DMS114 treated with DMSO at 0.1 percent for 48 hours (cell line): Measurements from ENCODE around the gene TIE1.

Experiments
- DNase-seq: peaks from one replicate; lab custom pipeline; 2025; ENCODE audit not compliant: unreplicated experiment; lab: John Stamatoyannopoulos, UW

The TIE1 gene

DNA sequence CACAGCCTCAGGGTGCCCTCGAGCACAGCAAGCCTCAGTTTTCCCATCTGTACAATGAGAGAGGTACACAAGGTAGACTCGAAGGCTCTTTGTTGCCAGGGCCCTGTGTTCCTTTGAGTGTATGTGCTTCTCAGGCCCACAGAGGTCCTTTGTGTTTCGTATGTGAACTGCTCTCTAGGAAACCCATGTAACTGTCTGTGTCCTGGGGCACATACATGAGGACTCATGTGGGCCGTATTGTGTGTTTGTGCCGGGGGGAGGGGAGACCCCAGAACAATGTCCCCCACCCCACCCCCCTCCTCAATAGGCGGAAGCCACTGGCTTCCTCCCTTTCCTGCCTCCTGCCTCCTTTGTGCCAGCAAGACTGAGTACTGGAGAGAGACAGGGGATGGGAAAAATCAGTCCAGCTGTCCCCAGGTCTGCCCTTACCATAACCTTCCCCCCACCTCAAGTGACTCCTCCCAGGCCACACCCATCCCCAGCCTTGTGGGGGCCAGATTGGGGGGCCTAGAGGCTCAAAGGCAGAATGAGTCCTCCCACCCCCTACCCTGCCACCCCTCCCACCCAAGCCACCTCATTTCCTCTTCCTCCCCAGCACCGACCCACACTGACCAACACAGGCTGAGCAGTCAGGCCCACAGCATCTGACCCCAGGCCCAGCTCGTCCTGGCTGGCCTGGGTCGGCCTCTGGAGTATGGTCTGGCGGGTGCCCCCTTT lies at the start of gene TIE1:
Gene TIE1, plus strand, starts transcription at position 605 of the 717 bp plus-strand sequence. Its CDS starts 90 bp downstream, at position 695.
- no peak for DNase-seq

GRCh38 chr1:43251024-43251423 lies 49.8 kb upstream of the TIE1 start:
- DNase-seq: no peak

- no peak for DNase-seq
These were observed 48.6 kb upstream of the TIE1 start for GRCh38 chr1:43252225-43252624.

- no peak for DNase-seq
These were observed 47.6 kb upstream of the TIE1 start for GRCh38 chr1:43253173-43253572.

DNA sequence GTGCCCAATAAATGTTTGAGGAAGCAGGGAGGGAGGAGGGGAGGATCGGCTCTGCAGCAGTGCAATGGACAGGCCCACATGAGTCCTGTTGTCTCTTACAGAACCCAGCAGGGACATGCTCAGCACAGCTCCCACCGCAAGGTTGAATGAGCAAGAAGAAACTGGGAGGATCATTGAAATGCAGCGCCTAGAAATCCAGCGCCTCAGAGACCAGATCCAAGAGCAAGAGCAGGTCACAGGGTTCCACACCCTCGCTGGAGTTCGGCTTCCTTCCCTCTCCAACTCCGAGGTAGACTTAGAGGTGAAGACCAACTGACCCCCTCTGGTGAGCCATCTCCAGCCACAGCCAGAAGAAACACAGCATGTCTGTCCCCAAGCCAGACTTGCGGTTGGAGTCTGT lies 46.9 kb upstream of the TIE1 start:
- DNase-seq: no peak

- DNase-seq: no peak
These were observed 45.2 kb upstream of the TIE1 start for GRCh38 chr1:43255438-43256210.

DNA sequence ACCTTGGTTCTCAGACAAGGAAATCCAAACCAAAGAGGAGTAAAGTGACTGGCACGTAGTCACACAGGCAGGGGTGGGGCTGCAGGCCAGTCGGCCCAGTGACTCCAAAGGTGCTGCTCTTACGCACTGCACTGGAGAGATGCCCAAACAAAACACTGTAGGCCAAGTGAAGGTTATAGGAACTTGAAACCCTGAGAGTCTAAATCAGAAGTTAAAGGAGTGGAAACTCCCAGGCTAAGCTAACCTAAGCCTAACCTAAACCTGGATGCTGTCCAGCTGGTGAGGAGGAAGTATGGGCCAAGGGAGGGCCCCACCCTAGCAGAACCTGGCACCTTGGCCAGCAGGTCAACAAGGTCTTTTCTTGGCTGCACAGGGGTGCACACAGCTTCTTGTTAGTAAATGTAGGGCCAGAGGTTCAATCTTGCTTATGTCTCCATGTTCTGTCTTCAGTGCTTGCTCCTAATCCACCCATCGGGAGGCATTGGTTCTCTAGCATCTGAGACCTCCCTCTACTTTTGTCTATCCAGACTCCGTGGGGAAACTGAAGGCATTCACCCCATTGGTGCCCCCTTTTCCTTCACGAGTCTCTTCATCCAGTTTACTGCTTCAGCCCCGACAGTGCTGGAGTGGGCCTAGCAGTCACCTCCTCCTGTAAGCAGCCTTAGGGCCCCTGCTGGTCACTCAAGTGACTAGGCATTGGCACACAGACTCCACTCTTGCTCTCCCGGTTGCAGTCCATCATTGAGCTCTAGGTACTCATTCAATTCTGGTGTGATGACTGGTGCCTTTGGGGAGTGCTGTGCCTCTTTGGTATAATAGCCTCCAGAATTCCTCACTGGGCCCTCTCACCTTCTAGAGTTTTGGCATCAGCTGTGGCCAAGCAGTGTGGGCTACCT lies 43.9 kb upstream of the TIE1 start:
- no peak for DNase-seq

DNA sequence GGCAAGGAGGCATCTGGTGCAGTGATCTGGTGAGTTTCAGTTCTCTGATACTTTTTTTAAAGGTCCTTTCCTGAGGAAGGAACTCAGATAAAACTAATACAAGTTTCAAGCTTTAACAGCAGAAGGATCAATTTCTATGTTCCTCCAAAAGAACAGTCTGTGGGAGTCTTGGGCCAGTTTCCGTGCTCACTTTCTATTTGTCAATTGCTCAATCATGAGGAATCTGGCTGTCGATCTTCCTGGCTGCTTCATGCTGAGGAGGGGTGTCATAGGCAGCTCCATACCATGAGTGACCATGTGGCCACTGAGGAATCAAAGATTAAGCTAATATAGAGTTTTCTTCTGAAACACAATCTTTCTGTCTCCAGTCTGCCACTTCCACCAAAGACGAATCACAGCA lies 42.4 kb upstream of the TIE1 start:
- no peak for DNase-seq

- no peak for DNase-seq
These were observed 35.4 kb upstream of the TIE1 start for GRCh38 chr1:43265431-43265830.

DNA sequence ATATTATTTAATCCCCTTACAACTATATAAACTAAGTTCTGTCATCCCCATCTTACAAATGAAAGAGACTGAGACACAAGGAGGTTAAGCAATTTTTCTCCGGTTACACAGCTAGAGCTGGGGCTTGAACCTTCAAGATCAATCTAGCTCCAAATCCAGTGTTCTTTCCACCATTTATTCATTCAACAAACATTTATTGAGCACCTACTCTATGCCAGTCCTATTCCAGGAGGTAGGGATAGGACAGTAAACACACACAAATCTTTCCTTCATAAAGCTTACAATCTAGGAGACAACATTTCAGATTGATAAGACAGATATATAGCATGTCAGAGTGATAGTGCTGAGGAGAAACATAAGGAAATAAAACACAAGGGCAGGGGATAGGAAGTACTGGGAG lies 33.9 kb upstream of the TIE1 start:
- no peak for DNase-seq

DNA sequence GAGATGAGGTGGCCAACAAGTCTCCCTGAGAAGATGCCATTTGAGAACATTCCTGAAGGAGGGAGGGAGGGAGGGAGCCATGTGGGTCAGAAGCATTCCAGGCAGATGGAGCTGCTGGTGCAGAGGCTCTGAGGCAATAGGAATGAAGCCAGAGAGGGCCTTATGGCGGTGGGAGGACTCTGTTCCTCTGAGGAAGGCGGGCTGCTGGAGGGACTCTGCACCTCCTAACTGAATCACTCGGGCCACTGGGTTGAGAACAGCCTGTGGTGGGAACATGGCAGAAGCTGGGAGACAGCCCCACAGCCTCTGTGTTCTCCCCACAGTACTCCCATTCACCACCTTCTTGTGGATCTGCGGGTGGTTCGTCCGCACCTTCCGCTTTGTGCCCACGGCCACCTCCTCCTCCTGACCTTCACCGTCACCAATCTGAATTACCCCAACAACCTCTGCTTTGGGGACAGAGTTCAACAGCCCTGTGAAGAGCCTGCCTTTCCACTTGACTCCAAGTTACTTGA lies 33.4 kb upstream of the TIE1 start:
- no peak for DNase-seq

GRCh38 chr1:43267818-43268425 lies 32.9 kb upstream of the TIE1 start:
- DNase-seq: no peak

- no peak for DNase-seq
These were observed 31.0 kb upstream of the TIE1 start, which contains the start of gene TMEM125 for GRCh38 chr1:43269627-43270375. TSS of gene TMEM125 (plus strand) at chr1:43269983. CDS start at chr1:43272723, 2,740 bp downstream.

GRCh38 chr1:43270421-43271095 lies 30.2 kb upstream of the TIE1 start:
- DNase-seq: no peak

GRCh38 chr1:43271186-43272118 lies 29.3 kb upstream of the TIE1 start:
- no peak for DNase-seq

DNA sequence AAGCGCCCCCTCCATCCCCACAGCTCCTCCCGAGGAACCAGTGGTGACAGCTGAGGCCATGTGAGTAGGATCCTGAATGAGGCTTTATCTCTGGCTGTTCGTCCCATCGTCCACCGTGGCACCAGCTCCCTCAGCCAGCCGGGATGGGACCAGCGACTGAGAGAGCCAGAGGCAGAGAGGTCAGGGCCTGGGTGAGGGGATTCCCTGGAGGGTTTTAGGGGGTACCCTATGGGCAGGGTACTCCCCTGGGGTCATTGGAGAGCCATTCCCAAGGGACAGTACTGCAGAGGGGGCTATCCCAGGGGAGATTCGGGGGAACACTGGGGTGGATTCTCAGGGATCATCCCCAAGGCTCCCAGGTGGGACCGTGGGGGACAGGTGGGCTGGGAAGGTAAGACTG lies 28.6 kb upstream of the TIE1 start:
- no peak for DNase-seq

- DNase-seq: no peak
These were observed 27.9 kb upstream of the TIE1 start for GRCh38 chr1:43272576-43273571.
